AG09309 (cell line): Measurements from ENCODE around the gene KCTD17.

Source experiments
- DNase-seq: peaks from one replicate; pipeline ENCODE4 v3.0.0-alpha.2; 2010; ENCODE audit warnings: low read depth
- H3K4me3 ChIP-seq: 2 replicates; pipeline ENCODE4 v1.5.1; 2011; ENCODE audit warnings: mild to moderate bottlenecking, low read depth, low read length, moderate library complexity; ENCODE audit not compliant: control insufficient read depth
- CTCF ChIP-seq: IDR thresholded peaks from 2 replicates; pipeline ENCODE4 v1.5.1; 2011; ENCODE audit warnings: mild to moderate bottlenecking, low read depth, low read length, inconsistent platforms; ENCODE audit not compliant: insufficient read depth, control insufficient read depth; ENCODE audit errors: missing control alignments

KCTD17 gene

GRCh38 chr22:37043828-37044538 is 7.6 kb upstream of the KCTD17 start:
- DNase-seq: no peak
- no peak overlapping the region for H3K4me3 ChIP-seq
- TF ChIP-seq CTCF: peak; percentile 52

- no peak overlapping the region for H3K4me3 ChIP-seq
- no peak for TF ChIP-seq CTCF
- no peak for DNase-seq
Measured at GRCh38 chr22:37044634-37045625, 6.6 kb upstream of the KCTD17 start.

GRCh38 chr22:37045958-37046357 is 5.6 kb upstream of the KCTD17 start:
- no peak for DNase-seq
- TF ChIP-seq CTCF: peak; percentile 74
- no peak overlapping the region for H3K4me3 ChIP-seq

GRCh38 chr22:37046589-37046988 is 5.0 kb upstream of the KCTD17 start:
- no peak overlapping the region for H3K4me3 ChIP-seq
- TF ChIP-seq CTCF: no peak

GRCh38 chr22:37047006-37047405 is 4.5 kb upstream of the KCTD17 start:
- no peak for DNase-seq
- no peak for TF ChIP-seq CTCF
- no peak overlapping the region for H3K4me3 ChIP-seq

More at GRCh38 chr22:37046589-37046988, 5.0 kb upstream of the KCTD17 start:
- no peak for DNase-seq

- no peak for DNase-seq
- H3K4me3 ChIP-seq: no peak overlapping the region
- TF ChIP-seq CTCF: no peak
Measured at GRCh38 chr22:37048133-37048532, 3.4 kb upstream of the KCTD17 start.
